Gastrocnemius medialis (tissue), 4 donors: Measurements from ENCODE around the gene KRT15.

Experiments used
- CTCF ChIP-seq, 5 experiments: fragments of 450-650 bp in 3 of 5; fragments of 200-600 bp in 2 of 5; sonication (generic) in 2 of 5; IDR thresholded peaks in 4 of 5; conservative IDR thresholded peaks in 1 of 5; 1 replicate in 4 of 5; 2 replicates in 1 of 5; pipeline ENCODE4 v1.5.1; 2016 to 2019; ENCODE audit warnings: antibody characterized with exemption in 5 of 5, mild to moderate bottlenecking in 3 of 5, moderate library complexity in 3 of 5
- POLR2A ChIP-seq, 2 donors: fragments of 450-650 bp; IDR thresholded peaks; one replicate each; pipeline ENCODE4 v1.6.1; 2017; ENCODE audit warnings: antibody characterized with exemption in 2 of 2, mild to moderate bottlenecking in 2 of 2, moderate library complexity in 2 of 2

GRCh38 chr17:41492351-41492750 is 26.3 kb downstream of the KRT15 start:
- no peak for TF ChIP-seq CTCF (IDR thresholded peaks at IDR 0.05 in 4 of 5, conservative IDR thresholded peaks at IDR 0.05 in 1 of 5)
- TF ChIP-seq POLR2A (IDR thresholded peaks at IDR 0.05): no peak
